Left lobe of liver (tissue), 2 donors: ENCODE data around the gene KIF20B. TPM values are rescaled to one million over a fixed set of nuclear protein-coding genes. Genes with fewer than 3 reads are reported as not detected.
A peak's percentile ranks its signal among the peaks of the same experiment; 100 is the strongest.
"Not testable (repeated sequence)": the region's sequence is repeated elsewhere in the genome, so short reads cannot be mapped to it uniquely, and the experiment has no call there.

Experiments
- ATAC-seq: fragments of 200-7000 bp; cut with Tn5 transposase; one replicate; pipeline ENCODE4 v1.9.1; 2020; ENCODE audit warnings: mild to moderate bottlenecking, moderate library complexity
- DNase-seq: peaks from one replicate; pipeline ENCODE4 v3.0.0-alpha.2; 2020; ENCODE audit warnings: low spot score
- total RNA-seq: library from RNA; stranded (reverse); gene quantifications from one replicate; pipeline ENCODE4 v1.2.1, GENCODE V29; 2021
- donor health status: DM: no; HTN: no; CAD: no; lungs with moderate emphysema.
- donor health status: DM: no; HTN: yes; CAD: no.

The KIF20B gene
- total RNA-seq, 1 donor from 2014 or later, result 2.0 TPM

GRCh38 chr10:89763671-89764070 is 62.3 kb downstream of the KIF20B start:
- ATAC-seq, DNase-seq: not testable (repeated sequence)

GRCh38 chr10:89771684-89772083 is 70.3 kb downstream of the KIF20B start:
- DNase-seq (no peak), ATAC-seq (no peak)

DNA sequence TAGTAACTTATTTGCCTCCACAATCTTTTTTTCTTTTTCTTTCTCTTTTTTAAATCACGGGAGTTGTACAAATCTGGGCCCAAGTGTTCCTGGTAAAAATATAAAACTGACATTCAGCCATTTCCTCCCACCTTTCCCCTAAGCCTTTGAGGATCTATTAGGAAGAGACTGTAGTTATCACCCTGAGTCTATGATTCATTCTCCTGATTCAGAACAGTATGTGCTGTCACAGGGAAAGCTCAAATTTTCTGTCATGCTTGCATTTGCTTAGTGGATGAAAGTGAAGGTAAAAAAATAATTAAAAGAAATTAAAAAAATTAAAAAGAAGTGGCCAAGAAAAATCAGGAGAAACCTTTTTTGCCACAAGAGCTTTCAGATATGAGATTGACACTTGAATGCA is 71.7 kb downstream of the KIF20B start:
- ATAC-seq, result no peak

GRCh38 chr10:89776665-89777064 is 75.3 kb downstream of the KIF20B start:
- DNase-seq (no peak), ATAC-seq (no peak)

More for the DNA sequence above, 71.7 kb downstream of the KIF20B start:
- no peak for DNase-seq

GRCh38 chr10:89782470-89782869 is 81.1 kb downstream of the KIF20B start:
- DNase-seq (no peak), ATAC-seq (no peak)

DNA sequence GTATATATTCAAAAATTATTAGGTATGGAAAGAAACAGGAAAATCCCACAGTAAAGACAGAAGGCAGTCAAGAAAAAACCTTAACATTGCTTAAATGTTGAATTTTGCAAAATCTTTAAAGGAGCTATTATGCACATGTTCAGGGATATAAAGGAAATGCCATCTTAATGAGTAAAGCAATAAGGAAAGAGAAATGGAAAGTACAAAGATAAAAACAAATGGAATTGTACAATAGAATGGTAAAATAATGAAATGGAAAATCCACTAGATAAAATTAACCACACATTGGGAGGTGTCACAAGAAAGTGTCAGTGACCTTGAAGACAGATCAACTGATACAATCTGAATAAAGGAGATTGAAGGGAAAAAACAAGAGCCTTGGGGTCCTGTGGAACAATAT is 82.0 kb downstream of the KIF20B start:
- DNase-seq (no peak), ATAC-seq (no peak)

DNA sequence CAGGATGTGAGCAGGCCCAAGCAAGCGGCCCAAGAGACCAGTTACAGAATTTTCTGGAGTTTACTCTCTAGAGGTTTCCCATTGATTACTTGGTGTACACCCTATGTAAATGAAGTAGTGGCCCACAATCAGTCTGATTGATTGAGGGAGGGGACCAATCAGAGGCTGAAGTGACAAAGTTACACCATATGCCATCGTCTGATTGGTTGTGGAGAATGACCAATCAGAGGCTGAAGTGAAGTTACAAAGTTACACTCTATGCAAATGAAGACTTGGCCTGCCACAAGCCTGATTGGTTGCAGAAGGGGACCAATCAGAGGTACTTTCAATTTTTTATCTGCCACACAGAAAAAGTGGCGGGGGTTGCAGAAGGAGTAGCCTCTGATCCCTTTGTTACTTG is 83.7 kb downstream of the KIF20B start:
- ATAC-seq, result no peak
- DNase-seq, result no peak

DNA sequence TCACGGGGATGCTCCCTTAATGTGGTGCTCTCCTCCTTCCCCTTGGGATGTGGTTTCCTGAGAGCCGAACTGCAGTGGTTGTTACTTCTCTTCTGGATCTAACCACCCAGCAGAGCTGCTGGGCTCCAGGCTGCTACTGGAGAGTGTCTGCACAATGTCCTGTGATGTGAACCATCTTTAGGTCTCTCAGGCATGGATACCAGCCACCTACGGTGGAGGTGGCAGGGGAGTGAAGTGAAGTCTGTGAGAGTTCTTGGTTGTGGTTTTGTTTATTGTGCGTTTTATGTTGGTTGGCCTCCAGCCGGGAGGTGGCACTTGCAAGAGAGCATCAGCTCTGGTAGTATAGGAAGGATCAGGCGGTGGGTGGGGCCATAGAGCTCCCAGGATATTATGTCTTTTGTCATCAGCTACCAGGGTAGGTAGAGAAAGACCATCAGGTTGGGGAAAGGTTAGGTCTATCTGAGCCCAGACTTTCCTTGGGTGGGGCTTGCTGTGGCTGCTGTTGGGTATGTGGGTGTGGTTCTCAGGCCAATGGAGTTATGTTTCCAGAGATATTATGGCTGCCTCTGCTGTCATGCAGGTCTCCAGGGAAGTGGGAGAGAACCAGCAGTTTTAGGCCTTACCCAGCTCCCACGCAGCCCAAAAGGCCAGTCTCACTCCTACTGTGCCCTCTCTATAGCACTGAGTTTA is 87.9 kb downstream of the KIF20B start:
- ATAC-seq (no peak), DNase-seq (no peak)

GRCh38 chr10:89792187-89792586 is 90.8 kb downstream of the KIF20B start:
- ATAC-seq (no peak), DNase-seq (no peak)

DNA sequence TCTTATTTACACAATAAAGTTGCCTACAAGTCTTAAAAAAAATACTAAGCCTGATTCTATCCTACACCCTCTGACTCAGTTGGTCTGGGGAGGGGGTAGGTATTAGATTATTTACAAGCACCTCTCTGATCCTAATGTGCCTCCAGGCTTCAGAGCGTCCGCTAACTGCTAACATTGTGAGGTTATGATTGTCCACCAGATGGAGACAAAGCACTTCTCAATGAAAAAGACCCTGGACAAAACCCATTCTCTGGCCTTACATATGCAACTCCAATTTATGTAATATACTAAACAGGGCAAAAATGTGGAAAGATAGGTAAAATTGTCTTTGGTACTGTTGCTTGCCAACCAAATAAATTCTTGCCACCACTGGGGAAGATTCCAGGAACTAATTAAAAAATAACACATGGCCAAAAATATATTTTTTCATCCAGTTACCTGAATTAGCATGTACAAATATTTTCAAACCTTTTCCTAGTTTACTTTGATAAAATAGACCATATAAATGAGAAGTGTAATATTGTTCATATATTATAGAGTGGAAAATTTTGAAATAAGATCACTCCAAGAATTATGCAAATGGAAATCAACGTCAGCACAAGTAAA is 92.4 kb downstream of the KIF20B start:
- ATAC-seq (peak; percentile 95), DNase-seq (no peak)

DNA sequence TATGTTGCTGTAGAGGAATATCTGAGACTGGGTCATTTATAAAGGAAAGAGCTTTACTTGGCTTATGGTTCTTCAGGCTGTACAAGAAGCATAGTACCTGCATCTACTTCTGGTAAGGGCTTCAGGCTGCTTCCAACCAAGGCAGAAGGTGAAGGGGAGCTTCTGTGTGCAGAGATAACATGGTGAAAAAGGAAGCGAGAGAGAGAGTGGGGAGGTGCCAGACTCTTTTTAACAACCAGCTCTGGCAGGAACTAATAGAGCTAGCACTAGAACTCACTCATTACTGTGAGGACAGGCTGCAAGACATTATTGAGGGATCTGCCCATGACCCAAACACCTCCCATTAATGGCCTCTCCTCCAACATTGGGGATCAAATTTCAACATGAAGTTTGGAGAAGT is 94.5 kb downstream of the KIF20B start:
- ATAC-seq (no peak), DNase-seq (no peak)

DNA sequence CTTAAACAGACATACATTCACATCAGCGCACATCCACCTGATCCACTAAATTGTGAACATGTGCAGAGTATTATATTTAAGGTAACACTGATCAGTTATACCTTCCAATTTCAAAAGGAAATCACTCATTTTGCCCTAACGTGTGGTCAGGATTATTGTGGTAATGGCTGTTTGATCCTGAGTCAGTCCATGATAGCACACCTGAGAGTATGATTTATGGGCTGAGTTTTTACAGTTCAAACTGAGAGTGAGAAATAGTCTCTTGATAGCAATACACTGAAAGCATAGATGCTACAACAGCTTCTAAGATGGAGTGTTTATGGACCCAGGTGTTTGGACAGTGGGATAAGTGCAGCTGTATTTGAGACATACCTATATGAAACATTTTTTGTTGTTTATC is 96.7 kb downstream of the KIF20B start:
- no peak for DNase-seq
- no peak for ATAC-seq

DNA sequence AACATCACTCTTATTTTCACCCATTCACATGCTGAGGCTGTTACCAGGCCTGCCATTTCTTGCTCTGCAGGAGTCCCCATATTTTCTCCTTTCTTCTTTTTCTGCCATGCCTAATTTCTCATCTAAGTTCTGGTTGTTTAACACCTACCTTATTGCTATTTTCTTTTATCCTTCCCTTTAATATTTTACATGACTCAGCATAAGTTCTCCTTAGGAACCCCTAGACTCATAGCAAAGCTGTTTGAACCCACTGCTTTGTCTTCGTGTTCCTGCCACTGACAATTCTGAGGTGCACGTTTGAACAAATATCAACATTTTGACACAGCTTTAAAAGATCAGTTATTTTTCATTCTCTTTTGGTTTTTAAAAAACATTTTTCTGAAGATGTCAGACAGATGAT is 98.2 kb downstream of the KIF20B start:
- ATAC-seq (no peak), DNase-seq (no peak)

GRCh38 chr10:89805599-89806013 is 104.2 kb downstream of the KIF20B start:
- DNase-seq (no peak), ATAC-seq (no peak)

GRCh38 chr10:89808842-89809241 is 107.5 kb downstream of the KIF20B start:
- DNase-seq, result no peak
- ATAC-seq, result no peak

GRCh38 chr10:89809766-89810165 is 108.4 kb downstream of the KIF20B start:
- ATAC-seq (no peak), DNase-seq (no peak)

GRCh38 chr10:89810908-89811525 is 109.6 kb downstream of the KIF20B start:
- ATAC-seq, result no peak
- no peak for DNase-seq

DNA sequence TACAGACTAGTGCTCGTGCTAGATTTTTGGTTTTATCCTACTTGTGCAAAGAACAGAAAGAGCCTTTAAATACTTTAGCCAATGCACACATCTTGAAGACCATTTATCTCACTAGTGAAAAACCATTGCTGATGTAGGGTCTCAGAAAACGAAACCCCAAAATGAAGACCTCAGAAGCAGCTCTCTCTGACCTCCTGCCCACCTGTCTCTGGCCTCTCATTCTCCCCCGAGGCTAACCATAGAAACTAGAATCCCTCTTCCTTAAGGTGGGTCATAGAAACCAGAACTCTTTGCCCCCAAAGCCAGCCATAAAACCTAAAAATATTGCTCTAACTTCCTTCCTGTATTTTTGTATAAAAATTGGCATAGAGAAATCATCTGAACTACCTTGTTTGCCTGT is 112.2 kb downstream of the KIF20B start:
- DNase-seq (no peak), ATAC-seq (no peak)

DNA sequence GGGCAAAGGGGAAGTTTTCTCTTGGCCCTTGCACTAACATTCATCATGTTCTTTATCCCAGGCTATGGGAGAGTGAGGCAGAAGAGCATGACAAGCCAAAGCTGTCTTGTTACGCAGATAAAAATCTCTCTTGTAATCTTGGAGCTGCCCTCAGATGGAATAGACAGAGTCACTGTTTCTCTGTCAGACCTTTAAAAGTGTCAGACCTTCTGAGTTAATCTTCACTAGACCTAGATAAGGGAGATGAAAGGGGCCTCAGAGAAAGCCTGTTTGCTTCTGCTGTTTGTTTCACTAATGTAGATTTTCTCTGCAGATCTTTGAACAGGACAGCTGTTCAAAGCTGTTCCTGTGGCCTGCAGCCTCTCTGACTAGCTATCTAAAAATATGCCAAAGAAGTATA is 112.9 kb downstream of the KIF20B start:
- no peak for ATAC-seq

DNA sequence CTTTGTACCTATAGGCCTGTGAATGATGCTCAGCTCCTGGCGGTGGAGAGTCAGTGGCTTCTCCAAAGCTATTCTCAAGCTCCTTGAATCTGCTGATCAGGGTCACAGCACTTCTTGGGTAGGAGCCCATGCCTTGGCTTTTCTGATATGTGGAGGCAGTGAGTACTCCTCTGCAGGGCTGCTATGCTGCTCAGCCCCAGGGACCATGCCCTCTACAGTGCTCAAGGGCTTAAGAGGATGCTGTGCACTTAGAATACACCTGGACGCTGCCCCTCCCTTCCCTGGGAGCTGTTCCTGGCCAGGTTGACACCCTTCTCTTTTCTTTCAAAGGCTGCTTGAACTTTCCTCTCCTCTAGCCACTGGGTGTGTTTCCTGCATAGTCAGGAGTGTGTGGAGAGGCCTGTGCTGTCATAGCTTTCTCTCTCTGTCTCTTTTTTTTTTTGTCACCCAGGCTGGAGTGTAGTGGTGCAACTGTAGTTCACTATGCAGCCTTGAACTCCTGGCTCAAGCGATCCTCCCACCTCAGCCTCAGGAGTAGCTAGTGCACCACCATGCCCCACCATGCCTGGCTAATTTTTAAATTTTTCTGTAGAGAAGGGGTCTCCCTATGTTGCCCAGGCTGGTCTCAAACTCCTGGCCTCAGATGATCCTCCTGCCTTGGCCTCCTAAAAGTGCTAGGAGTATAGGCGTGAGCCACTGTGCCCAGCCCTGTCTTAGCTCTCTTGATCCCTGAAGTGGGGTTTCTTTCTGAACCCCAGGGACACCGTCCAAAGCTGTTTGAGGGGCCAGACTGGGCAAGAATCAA is 113.9 kb downstream of the KIF20B start:
- DNase-seq (no peak), ATAC-seq (no peak)

More for the DNA sequence above, 112.9 kb downstream of the KIF20B start:
- no peak for DNase-seq

- DNase-seq, ATAC-seq: not testable (repeated sequence)
Observed at GRCh38 chr10:89819008-89819407, 117.6 kb downstream of the KIF20B start.
